ENCODE measurements around the gene BHLHE40.

DNA sequence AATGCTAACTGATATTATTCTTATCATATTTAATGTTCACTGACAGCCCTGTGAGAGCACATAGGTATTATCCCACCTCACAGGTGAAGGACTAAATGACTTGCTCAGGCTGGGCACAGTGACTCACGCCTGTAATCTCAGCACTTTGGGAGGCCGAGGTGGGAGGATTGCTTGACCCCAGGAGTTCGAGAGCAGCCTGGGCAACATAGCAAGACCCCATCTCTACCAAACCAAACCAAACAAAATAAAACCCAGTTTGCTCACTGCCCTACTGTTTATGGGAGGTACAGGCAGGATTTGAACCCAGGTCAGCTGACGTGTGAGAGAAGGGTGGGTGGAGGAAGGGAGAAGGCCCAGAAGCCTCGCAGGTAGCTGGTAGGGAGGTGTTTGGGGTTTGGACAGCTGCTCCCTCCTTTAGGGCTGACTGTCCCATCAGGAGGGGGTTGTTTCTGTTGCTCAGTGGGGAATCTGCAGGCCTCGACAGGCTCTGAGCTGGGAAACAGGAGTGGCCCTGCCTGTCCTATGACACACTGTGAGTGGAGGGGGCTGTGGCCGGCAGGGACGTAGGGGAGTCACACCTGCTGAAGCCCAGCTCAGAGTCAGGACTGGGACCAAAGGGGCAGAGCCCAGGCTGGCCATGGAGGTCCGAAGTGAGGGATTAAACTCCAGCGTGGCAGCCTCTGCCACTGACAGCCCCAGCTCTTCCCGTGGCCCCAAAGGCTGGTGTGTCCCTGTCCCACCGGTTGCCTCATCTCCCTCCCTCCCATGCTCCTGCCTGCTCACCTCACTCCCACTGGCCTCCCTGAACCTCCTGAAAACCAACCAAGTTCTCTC lies 25.3 kb downstream of the BHLHE40 start:
- TF ChIP-seq, protein P1, sequence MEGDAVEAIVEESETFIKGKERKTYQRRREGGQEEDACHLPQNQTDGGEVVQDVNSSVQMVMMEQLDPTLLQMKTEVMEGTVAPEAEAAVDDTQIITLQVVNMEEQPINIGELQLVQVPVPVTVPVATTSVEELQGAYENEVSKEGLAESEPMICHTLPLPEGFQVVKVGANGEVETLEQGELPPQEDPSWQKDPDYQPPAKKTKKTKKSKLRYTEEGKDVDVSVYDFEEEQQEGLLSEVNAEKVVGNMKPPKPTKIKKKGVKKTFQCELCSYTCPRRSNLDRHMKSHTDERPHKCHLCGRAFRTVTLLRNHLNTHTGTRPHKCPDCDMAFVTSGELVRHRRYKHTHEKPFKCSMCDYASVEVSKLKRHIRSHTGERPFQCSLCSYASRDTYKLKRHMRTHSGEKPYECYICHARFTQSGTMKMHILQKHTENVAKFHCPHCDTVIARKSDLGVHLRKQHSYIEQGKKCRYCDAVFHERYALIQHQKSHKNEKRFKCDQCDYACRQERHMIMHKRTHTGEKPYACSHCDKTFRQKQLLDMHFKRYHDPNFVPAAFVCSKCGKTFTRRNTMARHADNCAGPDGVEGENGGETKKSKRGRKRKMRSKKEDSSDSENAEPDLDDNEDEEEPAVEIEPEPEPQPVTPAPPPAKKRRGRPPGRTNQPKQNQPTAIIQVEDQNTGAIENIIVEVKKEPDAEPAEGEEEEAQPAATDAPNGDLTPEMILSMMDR (IDR thresholded peaks at IDR 0.05 in 4 of 5, conservative IDR thresholded peaks at IDR 0.05 in 1 of 5): no peak
- TF ChIP-seq POLR2A (IDR thresholded peaks at IDR 0.05): no peak
